HG02938 (cell line): ENCODE results near the gene ZBTB40.

Experiments
- ATAC-seq: cut with Tn5 transposase; IDR thresholded peaks from one replicate; pipeline ENCODE4 v1.9.1; 2021; ENCODE audit warnings: mild to moderate bottlenecking, moderate library complexity; ENCODE audit not compliant: unreplicated experiment

The ZBTB40 gene

GRCh38 chr1:22498463-22498862 is 46.8 kb downstream of the ZBTB40 start:
- ATAC-seq, result no peak

- no peak for ATAC-seq
Measured at GRCh38 chr1:22500058-22500457, 48.4 kb downstream of the ZBTB40 start.

GRCh38 chr1:22500471-22500870 is 48.8 kb downstream of the ZBTB40 start:
- no peak for ATAC-seq

GRCh38 chr1:22502202-22502601 is 50.6 kb downstream of the ZBTB40 start:
- no peak for ATAC-seq

- ATAC-seq, result no peak
Measured at GRCh38 chr1:22503721-22504410, 52.2 kb downstream of the ZBTB40 start.

GRCh38 chr1:22506130-22506692 is 54.6 kb downstream of the ZBTB40 start:
- no peak for ATAC-seq

- ATAC-seq, result no peak
Measured at GRCh38 chr1:22507587-22507986, 55.9 kb downstream of the ZBTB40 start.

GRCh38 chr1:22508329-22508728 is 56.7 kb downstream of the ZBTB40 start:
- ATAC-seq, result no peak

GRCh38 chr1:22508991-22509390 is 57.3 kb downstream of the ZBTB40 start:
- ATAC-seq, result no peak

GRCh38 chr1:22509815-22510214 is 58.2 kb downstream of the ZBTB40 start:
- ATAC-seq, result no peak

GRCh38 chr1:22512873-22513272 is 61.2 kb downstream of the ZBTB40 start:
- no peak for ATAC-seq

GRCh38 chr1:22516906-22517571 is 65.4 kb downstream of the ZBTB40 start:
- ATAC-seq, result no peak

GRCh38 chr1:22517956-22518355 is 66.3 kb downstream of the ZBTB40 start:
- no peak for ATAC-seq

GRCh38 chr1:22518379-22518778 is 66.7 kb downstream of the ZBTB40 start:
- ATAC-seq, result no peak

- ATAC-seq, result no peak
Measured at GRCh38 chr1:22520871-22521270, 69.2 kb downstream of the ZBTB40 start.

- ATAC-seq, result no peak
Measured at GRCh38 chr1:22521692-22522091, 70.0 kb downstream of the ZBTB40 start.

GRCh38 chr1:22522221-22522743 is 70.6 kb downstream of the ZBTB40 start:
- no peak for ATAC-seq

- no peak for ATAC-seq
Measured at GRCh38 chr1:22524481-22524880, 72.8 kb downstream of the ZBTB40 start.

GRCh38 chr1:22525211-22525610 is 73.6 kb downstream of the ZBTB40 start:
- ATAC-seq, result no peak

GRCh38 chr1:22525646-22526045 is 74.0 kb downstream of the ZBTB40 start:
- no peak for ATAC-seq

- ATAC-seq, result no peak
Measured at GRCh38 chr1:22526098-22526497, 74.4 kb downstream of the ZBTB40 start.

- no peak for ATAC-seq
Measured at GRCh38 chr1:22526677-22527076, 75.0 kb downstream of the ZBTB40 start.
